Posterior cingulate gyrus (tissue), 11 donors: ENCODE data around the gene CTNNBL1.

ENCODE experiments used
- DNase-seq, 10 donors: peaks; one replicate each; pipeline versions ENCODE4 v3.0.0 to v3.0.0-alpha.2; 2020 to 2021; ENCODE audit warnings: mixed read lengths in 3 of 10
- intact Hi-C: fragments of 100-400 bp; cut with DNase I; formaldehyde crosslinking; loops from one replicate; pipeline ENCODE4 v1.15.1; 2023

The CTNNBL1 gene

DNA sequence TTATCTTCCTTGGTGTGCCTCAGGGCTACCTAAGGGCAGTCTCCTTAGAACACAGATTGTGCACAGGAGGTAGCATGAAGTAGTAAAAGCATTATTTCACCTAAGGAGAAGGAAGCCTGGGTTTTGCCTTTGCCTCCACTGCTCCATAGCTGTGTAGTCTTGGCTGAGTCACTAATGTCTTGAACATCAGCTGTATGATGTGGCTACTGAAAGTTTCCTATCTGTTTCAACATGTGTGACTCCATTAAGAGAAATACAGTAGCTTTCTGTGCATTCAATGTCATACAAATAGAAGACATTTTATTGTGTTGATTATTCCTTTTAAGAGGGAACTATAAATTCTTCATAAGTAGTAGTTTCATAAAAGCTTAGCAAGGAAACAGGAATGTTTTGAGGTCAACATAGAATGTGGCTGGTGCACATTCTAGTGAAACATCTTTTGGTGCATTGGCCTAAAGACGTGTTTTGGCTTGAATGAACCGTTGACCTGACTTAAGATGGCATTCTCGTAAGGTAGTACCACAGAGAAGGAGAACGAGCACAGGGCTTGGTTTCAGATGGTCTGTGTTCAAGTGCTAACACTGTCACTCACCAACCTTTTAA is 70.6 kb downstream of the CTNNBL1 start:
- intact Hi-C loops = no loop called here
- no peak for DNase-seq

- intact Hi-C loops = no loop called here
- no peak for DNase-seq
Observed at GRCh38 chr20:37770908-37771307, 77.1 kb downstream of the CTNNBL1 start.

DNA sequence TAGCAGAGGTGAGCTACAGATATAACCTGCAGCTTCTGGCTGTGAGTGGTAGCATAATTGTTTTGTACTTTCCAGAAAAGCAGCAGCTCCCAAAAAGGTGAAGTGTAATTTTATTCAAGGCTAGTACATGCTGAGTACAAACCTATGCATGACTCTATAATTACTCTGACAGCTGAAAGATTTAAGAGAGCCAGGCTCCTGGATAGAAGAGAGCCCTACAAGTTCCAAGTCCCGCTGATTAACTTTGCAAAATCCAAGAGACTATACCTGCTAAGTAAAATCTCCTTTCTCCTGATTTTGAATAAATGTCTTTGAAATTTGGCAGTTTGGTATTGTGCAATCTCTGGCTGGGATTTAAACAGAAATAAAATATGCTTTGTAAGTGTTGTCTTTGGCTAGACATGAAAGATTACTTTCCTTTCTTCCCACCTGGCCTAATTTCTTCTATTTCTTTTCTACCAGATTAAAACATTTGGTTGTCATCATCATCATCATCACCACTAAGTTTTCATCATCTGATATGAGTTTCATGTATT is 79.5 kb downstream of the CTNNBL1 start:
- intact Hi-C loops = no loop called here
- DNase-seq = no peak

GRCh38 chr20:37774156-37774555 is 80.3 kb downstream of the CTNNBL1 start:
- intact Hi-C loops = no loop called here
- no peak for DNase-seq

DNA sequence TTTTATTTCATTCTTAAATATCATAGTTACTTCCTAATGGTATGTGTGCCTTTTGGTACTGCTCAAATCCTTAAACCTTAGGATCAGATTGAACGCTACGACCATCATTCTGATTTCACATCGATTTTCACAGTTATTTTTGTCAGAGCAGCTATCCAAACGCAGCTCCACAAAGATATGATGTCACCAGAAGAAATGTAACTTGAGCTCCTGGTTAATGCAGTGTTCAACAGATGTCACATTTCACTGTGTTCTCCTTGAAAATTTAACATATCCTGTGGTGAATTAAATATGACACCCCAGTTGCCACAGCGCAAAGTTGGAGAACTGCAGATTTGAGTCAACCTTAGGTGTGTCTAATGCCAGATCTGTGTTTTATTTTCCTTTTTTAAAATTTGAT is 81.4 kb downstream of the CTNNBL1 start:
- intact Hi-C loops = no loop called here
- DNase-seq = no peak

DNA sequence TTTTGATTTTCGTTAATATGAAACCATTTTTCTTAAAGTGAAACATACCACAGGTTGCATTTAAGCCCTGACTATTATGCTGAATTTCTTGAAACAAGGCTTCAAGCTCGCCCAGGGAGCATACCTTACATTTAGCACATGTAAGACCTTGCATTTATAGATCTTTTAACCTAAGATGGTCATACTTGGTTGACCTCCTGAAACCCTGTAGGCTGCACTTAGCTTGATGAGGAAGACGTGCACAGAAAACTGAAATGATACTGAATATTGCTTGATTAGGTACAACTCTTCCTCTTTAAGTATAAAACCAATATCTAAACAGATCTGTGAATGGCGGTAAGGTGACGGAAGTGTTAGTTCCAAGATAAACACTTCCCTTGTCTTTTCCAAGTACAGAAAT is 82.2 kb downstream of the CTNNBL1 start:
- intact Hi-C loops = no loop called here
- no peak for DNase-seq

DNA sequence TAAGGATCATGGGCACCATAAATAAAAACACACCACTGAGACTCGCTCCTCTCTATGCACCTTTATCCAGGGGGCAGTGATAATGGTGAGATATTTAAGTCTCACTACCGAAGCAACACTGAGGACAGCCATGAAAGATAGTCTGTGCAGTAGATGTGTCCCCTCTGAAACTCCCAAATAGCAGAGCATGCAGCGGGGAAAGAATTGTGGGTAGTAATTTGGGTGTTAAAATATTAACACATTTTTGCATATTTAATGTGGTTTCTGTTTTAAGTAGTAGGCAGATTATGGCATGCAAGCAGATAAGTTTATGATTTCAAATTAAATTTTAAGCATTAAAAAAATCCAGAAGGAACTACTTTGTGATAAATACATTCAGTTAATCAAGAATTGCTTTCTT is 82.7 kb downstream of the CTNNBL1 start:
- no peak for DNase-seq
- intact Hi-C loops = no loop called here

- DNase-seq = no peak
- intact Hi-C loops = no loop called here
Observed at GRCh38 chr20:37777012-37777950, 83.5 kb downstream of the CTNNBL1 start.

GRCh38 chr20:37777988-37778659 is 84.3 kb downstream of the CTNNBL1 start:
- no peak for DNase-seq
- intact Hi-C loops = no loop called here

GRCh38 chr20:37781626-37782025 is 87.8 kb downstream of the CTNNBL1 start:
- intact Hi-C loops = no loop called here
- DNase-seq = no peak

DNA sequence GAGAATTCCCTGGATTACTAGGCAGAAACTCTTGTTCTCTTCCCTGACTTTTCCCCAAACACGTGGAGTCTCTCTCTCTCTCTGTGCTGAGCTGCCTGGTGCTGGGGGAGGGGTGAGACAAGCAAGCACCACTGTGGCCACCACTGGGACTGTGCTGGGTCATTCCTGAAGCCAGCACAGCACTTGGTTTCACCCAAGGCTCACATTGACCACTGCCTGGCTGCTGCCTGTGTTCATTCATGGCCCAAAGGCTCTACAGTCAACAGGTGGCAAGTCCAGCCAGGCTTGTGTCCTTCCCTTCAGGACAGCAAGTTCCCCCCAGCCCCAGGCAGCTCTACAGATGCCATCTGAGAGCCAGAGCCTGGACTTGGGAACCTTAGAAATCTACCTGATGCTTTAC is 92.2 kb downstream of the CTNNBL1 start:
- intact Hi-C loops = no loop called here
- DNase-seq = no peak

- DNase-seq = no peak
- intact Hi-C loops = no loop called here
Observed at GRCh38 chr20:37789408-37789807, 95.6 kb downstream of the CTNNBL1 start.

- DNase-seq = no peak
- intact Hi-C loops = no loop called here
Observed at GRCh38 chr20:37790900-37791299, 97.1 kb downstream of the CTNNBL1 start.

DNA sequence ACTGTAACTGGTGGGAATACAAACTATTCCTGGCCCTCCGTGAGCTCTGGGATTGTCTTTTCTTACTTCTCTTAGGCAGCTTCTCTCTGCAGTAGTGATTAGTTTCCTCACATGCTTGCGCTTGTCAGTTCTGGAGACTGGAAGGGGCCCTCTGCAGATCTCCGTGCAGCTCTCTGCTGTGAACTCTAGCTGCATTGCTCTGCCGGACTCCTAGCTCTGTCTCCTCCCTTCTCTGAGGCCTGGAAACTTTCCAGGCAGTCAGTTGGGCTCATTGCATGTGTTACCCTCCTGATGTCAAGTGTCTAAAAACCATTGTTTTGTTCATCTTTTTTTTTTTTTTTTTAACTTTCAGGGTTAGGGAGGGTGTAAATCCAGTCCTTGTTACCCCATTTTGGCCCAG is 102.3 kb downstream of the CTNNBL1 start:
- intact Hi-C loops = no loop called here
- DNase-seq = peak in 1 of 10 donors; percentile 37

DNA sequence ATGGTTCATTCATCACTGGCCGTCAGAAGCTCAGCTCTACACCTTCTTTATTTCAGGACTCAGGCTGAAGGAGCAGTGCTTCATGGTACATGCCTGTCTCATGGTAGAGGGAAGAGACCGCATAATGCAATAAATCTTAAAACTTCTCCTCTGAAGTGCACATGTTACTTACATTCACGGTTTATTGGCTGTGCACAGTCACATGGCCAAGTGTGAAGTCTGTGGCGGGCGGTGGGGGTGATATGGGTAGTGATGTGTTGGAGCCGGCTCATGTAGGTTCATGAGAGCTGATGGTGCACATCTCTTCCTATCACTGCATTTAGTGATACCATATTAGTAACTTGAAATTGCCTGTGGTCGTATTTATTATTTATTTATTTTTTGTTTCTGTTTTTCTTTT is 102.9 kb downstream of the CTNNBL1 start:
- DNase-seq = no peak
- intact Hi-C loops = no loop called here

GRCh38 chr20:37797669-37798175 is 103.9 kb downstream of the CTNNBL1 start:
- intact Hi-C loops = no loop called here
- no peak for DNase-seq

DNA sequence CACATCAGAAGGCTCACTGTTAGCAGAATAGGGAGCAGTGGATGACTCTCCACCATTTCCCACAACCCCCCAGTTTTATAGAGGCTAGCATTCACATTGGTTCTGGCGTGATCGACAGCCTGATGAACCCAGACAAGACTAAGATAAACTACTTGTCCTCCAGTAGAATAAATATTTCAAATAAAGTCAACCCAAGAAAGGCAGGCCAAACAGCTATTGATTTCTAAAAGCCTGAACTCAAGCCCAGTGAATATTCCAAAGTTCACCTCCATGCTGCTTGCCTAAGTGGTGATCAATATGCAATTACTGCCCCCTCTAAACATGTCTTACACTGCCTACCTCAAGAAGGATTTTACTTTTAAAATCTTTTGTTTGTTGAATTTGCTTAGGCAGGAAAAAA is 104.5 kb downstream of the CTNNBL1 start:
- intact Hi-C loops = no loop called here
- DNase-seq = no peak

DNA sequence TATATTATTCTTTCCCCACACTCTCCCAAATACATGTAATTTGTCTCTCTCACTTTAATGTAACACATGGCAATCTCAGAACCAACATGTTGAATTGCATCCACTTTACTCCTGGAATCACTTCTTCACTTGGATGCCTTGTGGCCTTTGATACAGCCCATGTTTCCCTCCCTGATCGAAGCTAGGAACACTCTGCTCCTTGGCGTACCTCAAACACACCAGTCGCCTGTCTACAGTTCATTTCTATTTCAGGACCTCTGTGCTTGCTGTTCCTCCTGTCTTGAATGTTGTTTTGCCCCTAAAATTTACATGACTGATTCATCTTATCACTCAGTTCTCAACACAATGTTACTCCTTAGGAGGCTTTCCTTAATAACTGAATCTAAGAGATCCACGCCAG is 106.8 kb downstream of the CTNNBL1 start:
- intact Hi-C loops = no loop called here
- no peak for DNase-seq

GRCh38 chr20:37801921-37802320 is 108.1 kb downstream of the CTNNBL1 start:
- intact Hi-C loops = no loop called here
- no peak for DNase-seq

GRCh38 chr20:37803438-37804307 is 109.8 kb downstream of the CTNNBL1 start:
- intact Hi-C loops = no loop called here
- peak in 1 of 10 donors; percentile 72 for DNase-seq
